ENCODE results near the gene MSH5. TPM values are rescaled to one million over a fixed set of nuclear protein-coding genes. Genes with fewer than 3 reads are reported as not detected.
"Not testable (repeated sequence)": the region's sequence is repeated elsewhere in the genome, so short reads cannot be mapped to it uniquely, and the experiment has no call there.

The MSH5 gene
- 27.8 TPM for total RNA-seq

GRCh38 chr6:31739639-31740396, at the start of gene MSH5:
Gene MSH5, plus strand, starts transcription at chr6:31740005. Its CDS starts 462 bp downstream, at chr6:31740467.
- DNase-seq (ENCODE audit: low spot score) = peak; percentile 98

GRCh38 chr6:31690231-31691077, 49.4 kb upstream of the MSH5 start:
- DNase-seq (ENCODE audit: low spot score) = no peak

- no peak for DNase-seq (ENCODE audit: low spot score)
Measured at GRCh38 chr6:31691078-31691463, 48.7 kb upstream of the MSH5 start.

GRCh38 chr6:31691564-31692108, 48.2 kb upstream of the MSH5 start:
- DNase-seq (ENCODE audit: low spot score) = no peak

GRCh38 chr6:31692353-31692752, 47.5 kb upstream of the MSH5 start:
- DNase-seq (ENCODE audit: low spot score) = no peak

- no peak for DNase-seq (ENCODE audit: low spot score)
Measured at GRCh38 chr6:31692886-31693285, 46.9 kb upstream of the MSH5 start.

- DNase-seq (ENCODE audit: low spot score) = no peak
Measured at GRCh38 chr6:31693535-31693934, 46.3 kb upstream of the MSH5 start.

- no peak for DNase-seq (ENCODE audit: low spot score)
Measured at GRCh38 chr6:31697555-31697954, 42.2 kb upstream of the MSH5 start.

GRCh38 chr6:31700740-31701401, 38.9 kb upstream of the MSH5 start:
- DNase-seq (ENCODE audit: low spot score) = no peak

GRCh38 chr6:31701666-31702404, 38.0 kb upstream of the MSH5 start:
- DNase-seq (ENCODE audit: low spot score) = no peak

- no peak for DNase-seq (ENCODE audit: low spot score)
Measured at GRCh38 chr6:31702405-31702818, 37.4 kb upstream of the MSH5 start.

GRCh38 chr6:31702819-31703716, 36.7 kb upstream of the MSH5 start, which contains the start of gene ABHD16A:
Gene ABHD16A, minus strand, starts transcription at chr6:31703324. Its CDS starts 43 bp downstream, at chr6:31703281.
- peak; percentile 99 for DNase-seq (ENCODE audit: low spot score)

- DNase-seq (ENCODE audit: low spot score) = no peak
Measured at GRCh38 chr6:31705931-31706330, 33.9 kb upstream of the MSH5 start.

GRCh38 chr6:31706599-31706998, 33.2 kb upstream of the MSH5 start, which contains the start of gene LY6G6F:
Gene LY6G6F, plus strand, starts transcription at chr6:31706866. Its CDS starts 41 bp downstream, at chr6:31706907.
- DNase-seq (ENCODE audit: low spot score) = no peak

- no peak for DNase-seq (ENCODE audit: low spot score)
Measured at GRCh38 chr6:31707701-31708100, 32.1 kb upstream of the MSH5 start.

- DNase-seq (ENCODE audit: low spot score) = no peak
Measured at GRCh38 chr6:31708224-31708623, 31.6 kb upstream of the MSH5 start.

GRCh38 chr6:31709157-31709556, 30.6 kb upstream of the MSH5 start:
- DNase-seq (ENCODE audit: low spot score) = not testable (repeated sequence)

GRCh38 chr6:31710523-31711219, 29.1 kb upstream of the MSH5 start:
- DNase-seq (ENCODE audit: low spot score) = no peak

GRCh38 chr6:31711233-31711632, 28.6 kb upstream of the MSH5 start:
- no peak for DNase-seq (ENCODE audit: low spot score)

All from ureter (tissue), 1 donor.